ENCODE data around the gene C22orf31.

GRCh38 chr22:29089507-29089906 lies 27.9 kb upstream of the C22orf31 start:
- TF ChIP-seq CTCF (conservative IDR thresholded peaks at IDR 0.05; ENCODE audit: low read depth, low read length) (no peak), EZH2 (IDR thresholded peaks at IDR 0.05; ENCODE audit: low read length, unreplicated experiment) (no peak), EZH2phosphoT487 (IDR thresholded peaks at IDR 0.05; ENCODE audit: borderline replicate concordance, low read length) (no peak)
